ENCODE results near the gene TMEM187. TPM values are rescaled to one million over a fixed set of nuclear protein-coding genes. Genes with fewer than 3 reads are reported as not detected.

Gene TMEM187
- total and polyA plus RNA-seq, 2 experiments from 2014 or later = 8.7 to 12.1 TPM

DNA sequence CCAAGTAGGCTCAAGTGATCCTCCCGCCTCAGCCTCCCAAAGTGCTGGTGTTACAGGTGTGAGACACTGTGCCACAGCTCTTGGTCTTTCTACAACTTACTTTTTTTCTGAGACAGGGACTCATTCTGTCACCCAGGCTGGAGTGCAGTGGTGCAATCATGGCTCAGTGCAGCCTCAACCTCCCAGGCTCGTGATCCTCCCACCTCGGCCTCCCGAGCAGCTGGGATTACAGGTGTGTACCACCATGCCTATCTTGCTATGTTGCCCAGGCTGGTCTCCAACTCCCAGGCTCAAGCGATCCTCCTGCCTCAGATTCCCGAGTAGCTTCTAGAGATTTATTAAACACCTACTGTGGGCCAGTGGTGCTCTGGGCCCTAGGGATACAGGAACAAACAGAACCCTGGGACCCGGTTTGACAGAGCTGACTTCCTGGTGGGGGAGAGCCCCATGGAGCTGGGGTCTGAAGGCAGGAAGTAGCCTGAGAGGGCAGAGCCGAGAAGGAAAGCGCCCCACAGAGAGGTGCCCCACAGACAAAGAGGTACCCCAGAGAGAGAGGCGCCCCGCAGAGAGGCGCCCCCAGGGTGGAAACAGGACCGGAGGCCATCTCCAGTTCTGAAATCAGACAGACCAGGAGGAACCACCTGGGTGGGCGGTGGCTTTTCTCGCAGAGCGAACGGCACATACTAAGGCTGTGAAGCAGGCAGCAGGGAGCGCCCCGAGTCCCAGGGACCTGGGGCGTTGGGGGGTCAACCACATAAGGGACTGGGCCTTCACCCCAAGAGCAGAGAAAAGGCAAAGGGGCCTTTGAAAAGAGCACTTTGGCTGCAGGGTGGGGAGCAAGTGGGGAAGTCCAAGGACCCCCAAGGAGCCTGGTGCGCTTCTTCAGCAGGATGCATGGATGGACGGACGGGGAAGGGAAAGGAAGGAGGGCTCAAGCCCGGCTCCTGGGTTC lies 42.2 kb downstream of the TMEM187 start:
- 88% methylated on average over 24 of the region's 24 CpGs for WGBS (ENCODE audit: low lambda C conversion rate, missing lambda C conversion rate)
- H3K4me2 ChIP-seq = no peak overlapping the region
- H2AFZ ChIP-seq = no peak overlapping the region
- TF ChIP-seq EZH2phosphoT487 (IDR thresholded peaks at IDR 0.05; ENCODE audit: low read depth, severe bottlenecking, unreplicated experiment) = no peak
- TF ChIP-seq EZH2 (IDR thresholded peaks at IDR 0.05; ENCODE audit: borderline replicate concordance) = no peak
- TF ChIP-seq, protein P1, sequence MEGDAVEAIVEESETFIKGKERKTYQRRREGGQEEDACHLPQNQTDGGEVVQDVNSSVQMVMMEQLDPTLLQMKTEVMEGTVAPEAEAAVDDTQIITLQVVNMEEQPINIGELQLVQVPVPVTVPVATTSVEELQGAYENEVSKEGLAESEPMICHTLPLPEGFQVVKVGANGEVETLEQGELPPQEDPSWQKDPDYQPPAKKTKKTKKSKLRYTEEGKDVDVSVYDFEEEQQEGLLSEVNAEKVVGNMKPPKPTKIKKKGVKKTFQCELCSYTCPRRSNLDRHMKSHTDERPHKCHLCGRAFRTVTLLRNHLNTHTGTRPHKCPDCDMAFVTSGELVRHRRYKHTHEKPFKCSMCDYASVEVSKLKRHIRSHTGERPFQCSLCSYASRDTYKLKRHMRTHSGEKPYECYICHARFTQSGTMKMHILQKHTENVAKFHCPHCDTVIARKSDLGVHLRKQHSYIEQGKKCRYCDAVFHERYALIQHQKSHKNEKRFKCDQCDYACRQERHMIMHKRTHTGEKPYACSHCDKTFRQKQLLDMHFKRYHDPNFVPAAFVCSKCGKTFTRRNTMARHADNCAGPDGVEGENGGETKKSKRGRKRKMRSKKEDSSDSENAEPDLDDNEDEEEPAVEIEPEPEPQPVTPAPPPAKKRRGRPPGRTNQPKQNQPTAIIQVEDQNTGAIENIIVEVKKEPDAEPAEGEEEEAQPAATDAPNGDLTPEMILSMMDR (IDR thresholded peaks at IDR 0.05; ENCODE audit: poor library complexity) = no peak
- H3K9me3 ChIP-seq (ENCODE audit: low read depth) = no peaks in the 10 kb centered on the region
- no peak overlapping the region for H3K27ac ChIP-seq
- no peaks in the 10 kb centered on the region for H3K27me3 ChIP-seq
- no peaks in the 10 kb centered on the region for H3K79me2 ChIP-seq
- H3K4me3 ChIP-seq = no peak overlapping the region
- no peaks in the 10 kb centered on the region for H3K9me2 ChIP-seq (replicated peaks; ENCODE audit: insufficient read depth)
- no peaks in the 10 kb centered on the region for H3K4me1 ChIP-seq (ENCODE audit: insufficient read depth)
- H3K36me3 ChIP-seq (replicated peaks; ENCODE audit: insufficient read depth, low read depth) = no peaks in the 10 kb centered on the region
- no peak for DNase-seq (ENCODE audit: low spot score)
- no peaks in the 10 kb centered on the region for H4K20me1 ChIP-seq (ENCODE audit: insufficient read depth, poor library complexity, severe bottlenecking)

DNA sequence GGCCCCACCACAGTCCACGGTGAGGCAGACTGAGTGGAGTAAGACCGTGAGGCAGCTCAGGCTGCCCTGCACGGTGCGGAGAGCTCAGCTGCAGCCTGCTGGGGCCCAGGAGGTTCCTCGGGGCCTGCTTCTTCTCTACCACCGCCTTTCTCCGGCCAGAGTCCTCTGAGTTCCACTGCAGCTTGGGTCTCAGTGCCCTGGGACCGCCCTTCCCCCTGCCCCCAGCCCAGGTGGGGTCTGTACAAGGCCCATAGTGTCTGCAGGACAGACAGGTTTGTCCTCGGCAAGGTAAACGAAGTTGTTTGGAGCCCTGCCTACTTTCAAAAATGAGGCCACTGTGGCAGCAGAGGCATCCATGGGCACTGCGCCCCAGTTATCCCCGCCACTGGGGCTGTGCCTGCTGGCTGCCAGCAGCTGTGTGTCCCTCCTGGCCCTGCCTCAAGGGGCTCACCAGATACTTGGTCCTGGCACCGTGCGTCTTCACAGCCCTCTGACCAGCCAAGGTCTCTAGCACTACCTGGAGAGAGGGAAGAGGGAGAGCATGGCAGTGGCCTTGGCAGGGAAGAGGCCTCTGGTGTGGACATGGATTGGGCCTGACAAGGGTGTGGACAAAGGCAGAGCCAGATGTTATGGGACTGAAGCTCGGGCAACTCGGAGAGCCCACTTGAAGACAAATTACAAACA lies 43.2 kb downstream of the TMEM187 start:
- Histone ChIP-seq H3K4me3 (no peak overlapping the region), H3K9me2 (replicated peaks; ENCODE audit: insufficient read depth) (no peaks in the 10 kb centered on the region), H3K4me1 (ENCODE audit: insufficient read depth) (peaks cover 7% of the 10 kb centered on the region), H3K27me3 (no peaks in the 10 kb centered on the region), H2AFZ (no peak overlapping the region), H4K20me1 (ENCODE audit: insufficient read depth, poor library complexity, severe bottlenecking) (no peaks in the 10 kb centered on the region), H3K27ac (no peak overlapping the region), H3K36me3 (replicated peaks; ENCODE audit: insufficient read depth, low read depth) (no peaks in the 10 kb centered on the region), H3K9me3 (ENCODE audit: low read depth) (no peaks in the 10 kb centered on the region), H3K4me2 (no peak overlapping the region), H3K79me2 (no peaks in the 10 kb centered on the region)
- no peak for DNase-seq (ENCODE audit: low spot score)
- 82% methylated on average over 16 of the region's 16 CpGs for WGBS (ENCODE audit: low lambda C conversion rate, missing lambda C conversion rate)
- TF ChIP-seq EZH2 (IDR thresholded peaks at IDR 0.05; ENCODE audit: borderline replicate concordance) = no peak
- TF ChIP-seq, protein P1 (IDR thresholded peaks at IDR 0.05; ENCODE audit: poor library complexity) = no peak
- no peak for TF ChIP-seq EZH2phosphoT487 (IDR thresholded peaks at IDR 0.05; ENCODE audit: low read depth, severe bottlenecking, unreplicated experiment)

DNA sequence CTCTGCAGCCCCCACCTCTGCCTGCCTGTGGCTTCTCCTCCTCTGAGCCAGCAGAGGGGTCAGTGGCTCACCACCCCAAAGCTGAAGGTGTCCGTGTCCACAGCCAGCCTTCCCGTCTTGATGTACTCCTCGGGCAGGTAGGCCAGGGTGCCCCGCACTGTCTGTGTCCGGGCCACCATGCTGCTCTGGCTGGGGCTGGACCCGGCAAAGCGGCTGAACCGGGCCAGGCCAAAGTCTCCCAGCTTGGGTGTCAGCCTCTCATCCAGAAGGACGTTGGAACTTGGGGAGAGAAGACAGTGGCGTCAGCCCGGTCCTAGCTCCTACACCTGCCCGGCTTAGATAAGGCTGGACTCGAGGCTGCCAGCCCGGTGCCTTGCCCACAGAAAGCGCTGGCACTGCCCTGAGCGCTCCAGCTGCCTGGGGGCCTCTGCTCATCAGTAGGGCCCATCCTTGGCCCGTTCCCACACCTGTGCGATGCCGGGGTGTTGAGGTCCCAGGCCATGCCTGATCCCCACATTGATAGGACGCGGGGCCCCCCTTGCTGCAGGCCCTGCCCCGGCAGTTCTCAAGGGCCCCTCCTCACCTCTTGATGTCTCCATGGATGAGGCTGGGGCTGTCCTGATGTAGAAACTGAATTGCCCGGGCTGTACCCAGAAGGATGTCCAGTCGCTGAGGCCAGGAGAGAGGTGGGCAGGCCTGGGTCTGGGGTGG lies 44.0 kb downstream of the TMEM187 start:
- no peak for DNase-seq (ENCODE audit: low spot score)
- TF ChIP-seq EZH2phosphoT487 (IDR thresholded peaks at IDR 0.05; ENCODE audit: low read depth, severe bottlenecking, unreplicated experiment) (no peak), EZH2 (IDR thresholded peaks at IDR 0.05; ENCODE audit: borderline replicate concordance) (no peak)
- TF ChIP-seq, protein P1 (IDR thresholded peaks at IDR 0.05; ENCODE audit: poor library complexity) = no peak
- Histone ChIP-seq H3K27ac (no peak overlapping the region), H3K9me3 (ENCODE audit: low read depth) (no peaks in the 10 kb centered on the region), H3K4me2 (no peak overlapping the region), H3K79me2 (no peaks in the 10 kb centered on the region), H4K20me1 (ENCODE audit: insufficient read depth, poor library complexity, severe bottlenecking) (no peaks in the 10 kb centered on the region), H3K4me1 (ENCODE audit: insufficient read depth) (peaks cover 10% of the 10 kb centered on the region), H2AFZ (no peak overlapping the region), H3K4me3 (no peak overlapping the region), H3K9me2 (replicated peaks; ENCODE audit: insufficient read depth) (no peaks in the 10 kb centered on the region), H3K27me3 (no peaks in the 10 kb centered on the region), H3K36me3 (replicated peaks; ENCODE audit: insufficient read depth, low read depth) (no peaks in the 10 kb centered on the region)
- 89% methylated on average over 24 of the region's 24 CpGs for WGBS (ENCODE audit: low lambda C conversion rate, missing lambda C conversion rate)
